ENCODE data around the gene THYN1. TPM values are rescaled to one million over a fixed set of nuclear protein-coding genes. Genes with fewer than 3 reads are reported as not detected.
"Not testable (repeated sequence)": the region's sequence is repeated elsewhere in the genome, so short reads cannot be mapped to it uniquely, and the experiment has no call there.

THYN1 gene
- total and polyA plus RNA-seq, 7 experiments from 2014 or later = 34.4 to 166 (median 62.7) TPM

GRCh38 chr11:134261626-134262488 is 8.7 kb upstream of the THYN1 start:
- Histone ChIP-seq H3K27ac (ENCODE audit: low read depth, low read length) (no peak overlapping the region), H3K4me3 (ENCODE audit: low read length) (no peak overlapping the region), H3K27me3 (ENCODE audit: control insufficient read depth in 2 of 2, insufficient read depth in 2 of 2, low read length in 2 of 2) (no peaks in the 10 kb centered on the region), H3K36me3 (ENCODE audit: control insufficient read depth in 2 of 3, insufficient read depth in 3 of 3, low read length in 3 of 3) (peaks cover 6 to 62% (median 6%) of the 10 kb centered on the region in 3 experiments), H3K4me1 (ENCODE audit: control insufficient read depth in 2 of 2, insufficient read depth in 2 of 2, low read length in 2 of 2) (no peaks in the 10 kb centered on the region), H3K9me3 (ENCODE audit: control insufficient read depth in 2 of 3, low read length in 3 of 3) (no peaks in the 10 kb centered on the region)
- DNase-seq (peak in 6 of 9 donors; percentile 37 to 49 (median 48)), ATAC-seq (peak; percentile 74)
- Mint-ChIP-seq H3K4me3 (no peak overlapping the region), H3K4me1 (peaks cover 0 to 32% (median 3%) of the 10 kb centered on the region in 7 donors), H3K9me3 (no peaks in the 10 kb centered on the region), H3K27me3 (no peaks in the 10 kb centered on the region), H3K27ac (peak overlapping the region in 1 of 9 donors; percentile 14), H3K36me3 (peaks cover 0 to 24% (median 10%) of the 10 kb centered on the region in 5 donors)
- ChIA-PET CTCF (interaction anchor here (0.6 to 1.6 kb wide), 6 partner anchors 10 to 55 kb away, joined by 3 to 4 read pairs (median 3); partner anchors contain the start of gene GLB1L3), POLR2A (interaction anchor here (0.7 to 1.7 kb wide), 4 partner anchors 8 to 35 kb away, joined by 3 to 6 read pairs (median 4); partner anchors contain the start of genes ACAD8, GLB1L3 and THYN1)
- intact Hi-C loops (cut with micrococcal nuclease) = loop anchor here (1.0 kb wide), 2 partner anchors 8 to 14 kb away; partner anchors contain the start of gene GLB1L3 (in 2 of the 2)

GRCh38 chr11:134260983-134261382 is 7.8 kb upstream of the THYN1 start:
- H3K9me3 Mint-ChIP-seq = no peaks in the 10 kb centered on the region
- H3K27me3 Mint-ChIP-seq = no peaks in the 10 kb centered on the region
- no peak overlapping the region for H3K4me3 Mint-ChIP-seq
- H3K9me3 ChIP-seq (ENCODE audit: control insufficient read depth in 2 of 3, low read length in 3 of 3) = no peaks in the 10 kb centered on the region
- H3K36me3 Mint-ChIP-seq = peaks cover 0 to 28% (median 9%) of the 10 kb centered on the region in 5 donors
- peaks cover 6 to 64% (median 6%) of the 10 kb centered on the region in 3 experiments for H3K36me3 ChIP-seq (ENCODE audit: control insufficient read depth in 2 of 3, insufficient read depth in 3 of 3, low read length in 3 of 3)
- no peaks in the 10 kb centered on the region for H3K4me1 ChIP-seq (ENCODE audit: control insufficient read depth in 2 of 2, insufficient read depth in 2 of 2, low read length in 2 of 2)
- ATAC-seq = no peak
- intact Hi-C loops (cut with micrococcal nuclease) = no loop called here
- POLR2A ChIA-PET = interaction anchor here (1.4 to 1.7 kb wide), 2 partner anchors 15 to 35 kb away, joined by 5 to 6 read pairs; partner anchors contain the start of gene GLB1L3
- CTCF ChIA-PET = interaction anchor here (1.5 kb wide), 1 partner anchor 26 kb away, joined by 3 read pairs; no protein-coding TSS in a partner anchor
- DNase-seq = no peak
- no peak overlapping the region for H3K4me3 ChIP-seq (ENCODE audit: low read length)
- no peak overlapping the region for H3K27ac Mint-ChIP-seq
- no peaks in the 10 kb centered on the region for H3K27me3 ChIP-seq (ENCODE audit: control insufficient read depth in 2 of 2, insufficient read depth in 2 of 2, low read length in 2 of 2)
- H3K27ac ChIP-seq (ENCODE audit: low read depth, low read length) = no peak overlapping the region
- peaks cover 0 to 27% (median 4%) of the 10 kb centered on the region in 7 donors for H3K4me1 Mint-ChIP-seq

GRCh38 chr11:134260503-134260902 is 7.4 kb upstream of the THYN1 start:
- Histone ChIP-seq H3K27me3 (ENCODE audit: control insufficient read depth in 2 of 2, insufficient read depth in 2 of 2, low read length in 2 of 2) (no peaks in the 10 kb centered on the region), H3K36me3 (ENCODE audit: control insufficient read depth in 2 of 3, insufficient read depth in 3 of 3, low read length in 3 of 3) (peaks cover 6 to 64% (median 6%) of the 10 kb centered on the region in 3 experiments), H3K4me1 (ENCODE audit: control insufficient read depth in 2 of 2, insufficient read depth in 2 of 2, low read length in 2 of 2) (no peaks in the 10 kb centered on the region), H3K4me3 (ENCODE audit: low read length) (no peak overlapping the region), H3K9me3 (ENCODE audit: control insufficient read depth in 2 of 3, low read length in 3 of 3) (no peaks in the 10 kb centered on the region), H3K27ac (ENCODE audit: low read depth, low read length) (no peak overlapping the region)
- ChIA-PET CTCF (no interaction called here), POLR2A (no interaction called here)
- peaks cover 0 to 32% (median 7%) of the 10 kb centered on the region in 7 donors for H3K4me1 Mint-ChIP-seq
- intact Hi-C loops (cut with micrococcal nuclease) = no loop called here
- no peak for ATAC-seq
- H3K27ac Mint-ChIP-seq = peak overlapping the region in 2 of 9 donors; percentile 44 to 65
- no peaks in the 10 kb centered on the region for H3K9me3 Mint-ChIP-seq
- peaks cover 0 to 28% (median 9%) of the 10 kb centered on the region in 5 donors for H3K36me3 Mint-ChIP-seq
- H3K4me3 Mint-ChIP-seq = no peak overlapping the region
- no peaks in the 10 kb centered on the region for H3K27me3 Mint-ChIP-seq
- no peak for DNase-seq

GRCh38 chr11:134258577-134258976 is 5.4 kb upstream of the THYN1 start:
- ChIA-PET CTCF (interaction anchor here (1.2 kb wide), 1 partner anchor 18 kb away, joined by 3 read pairs; the partner anchor contains the start of gene GLB1L3), POLR2A (no interaction called here)
- no peak for ATAC-seq

GRCh38 chr11:134257101-134257500 is 3.9 kb upstream of the THYN1 start:
- DNase-seq = no peak
- intact Hi-C loops (cut with micrococcal nuclease) = no loop called here
- Histone ChIP-seq H3K9me3 (ENCODE audit: control insufficient read depth in 2 of 3, low read length in 3 of 3) (no peaks in the 10 kb centered on the region), H3K27me3 (ENCODE audit: control insufficient read depth in 2 of 2, insufficient read depth in 2 of 2, low read length in 2 of 2) (no peaks in the 10 kb centered on the region), H3K4me3 (ENCODE audit: low read length) (no peak overlapping the region), H3K4me1 (ENCODE audit: control insufficient read depth in 2 of 2, insufficient read depth in 2 of 2, low read length in 2 of 2) (peaks cover 7 to 13% of the 10 kb centered on the region in 2 donors), H3K27ac (ENCODE audit: low read depth, low read length) (no peak overlapping the region), H3K36me3 (ENCODE audit: control insufficient read depth in 2 of 3, insufficient read depth in 3 of 3, low read length in 3 of 3) (peaks cover 4 to 52% (median 6%) of the 10 kb centered on the region in 3 experiments)
- ChIA-PET CTCF (interaction anchor here (1.1 kb wide), 1 partner anchor 103 kb away, joined by 3 read pairs; no protein-coding TSS in a partner anchor), POLR2A (interaction anchor here (1.5 kb wide), 1 partner anchor 33 kb away, joined by 4 read pairs; the partner anchor contains the start of genes NCAPD3 and VPS26B)
- no peak overlapping the region for H3K27ac Mint-ChIP-seq
- no peak overlapping the region for H3K4me3 Mint-ChIP-seq
- no peaks in the 10 kb centered on the region for H3K9me3 Mint-ChIP-seq
- H3K36me3 Mint-ChIP-seq = peaks cover 0 to 21% (median 9%) of the 10 kb centered on the region in 5 donors
- ATAC-seq = no peak
- H3K27me3 Mint-ChIP-seq = no peaks in the 10 kb centered on the region
- H3K4me1 Mint-ChIP-seq = peaks cover 17 to 40% (median 30%) of the 10 kb centered on the region in 7 donors

More at GRCh38 chr11:134258577-134258976, 5.4 kb upstream of the THYN1 start:
- peaks cover 6 to 64% (median 6%) of the 10 kb centered on the region in 3 experiments for H3K36me3 ChIP-seq (ENCODE audit: control insufficient read depth in 2 of 3, insufficient read depth in 3 of 3, low read length in 3 of 3)
- Mint-ChIP-seq H3K36me3 (peaks cover 0 to 26% (median 9%) of the 10 kb centered on the region in 5 donors), H3K9me3 (no peaks in the 10 kb centered on the region), H3K4me1 (peaks cover 11 to 36% (median 18%) of the 10 kb centered on the region in 7 donors), H3K27me3 (no peaks in the 10 kb centered on the region), H3K27ac (peak overlapping the region in 1 of 9 donors; percentile 10), H3K4me3 (no peak overlapping the region)
- no peak overlapping the region for H3K4me3 ChIP-seq (ENCODE audit: low read length)
- no peaks in the 10 kb centered on the region for H3K27me3 ChIP-seq (ENCODE audit: control insufficient read depth in 2 of 2, insufficient read depth in 2 of 2, low read length in 2 of 2)
- H3K27ac ChIP-seq (ENCODE audit: low read depth, low read length) = no peak overlapping the region
- no peaks in the 10 kb centered on the region for H3K9me3 ChIP-seq (ENCODE audit: control insufficient read depth in 2 of 3, low read length in 3 of 3)
- peaks cover 3 to 8% of the 10 kb centered on the region in 2 donors for H3K4me1 ChIP-seq (ENCODE audit: control insufficient read depth in 2 of 2, insufficient read depth in 2 of 2, low read length in 2 of 2)
- intact Hi-C loops (cut with micrococcal nuclease) = no loop called here
- no peak for DNase-seq

- ATAC-seq; H3K9me3 Mint-ChIP-seq; H3K4me3 ChIP-seq (ENCODE audit: low read length); H3K27ac ChIP-seq (ENCODE audit: low read depth, low read length); intact Hi-C loops (cut with micrococcal nuclease); DNase-seq; H3K27me3 ChIP-seq (ENCODE audit: control insufficient read depth in 2 of 2, insufficient read depth in 2 of 2, low read length in 2 of 2); H3K27me3 Mint-ChIP-seq; H3K9me3 ChIP-seq (ENCODE audit: control insufficient read depth in 2 of 3, low read length in 3 of 3): not testable (repeated sequence)
- Mint-ChIP-seq H3K27ac (peak overlapping the region in 2 of 9 donors; percentile 42 to 70), H3K4me3 (peak overlapping the region in 5 of 10 donors; percentile 47 to 80 (median 74)), H3K36me3 (peaks cover 0 to 25% (median 9%) of the 10 kb centered on the region in 5 donors), H3K4me1 (peaks cover 22 to 47% (median 40%) of the 10 kb centered on the region in 7 donors)
- Histone ChIP-seq H3K4me1 (ENCODE audit: control insufficient read depth in 2 of 2, insufficient read depth in 2 of 2, low read length in 2 of 2) (peaks cover 16 to 18% of the 10 kb centered on the region in 2 donors), H3K36me3 (ENCODE audit: control insufficient read depth in 2 of 3, insufficient read depth in 3 of 3, low read length in 3 of 3) (peaks cover 2 to 42% (median 6%) of the 10 kb centered on the region in 3 experiments)
- ChIA-PET POLR2A (interaction anchor here (0.9 to 8.5 kb wide), 4 partner anchors 10 to 29 kb away, joined by 3 to 111 read pairs (median 12); partner anchors contain the start of genes GLB1L3, NCAPD3 and VPS26B), CTCF (interaction anchor here (0.6 to 1.4 kb wide), 2 partner anchors 21 to 27 kb away, joined by 3 to 4 read pairs; partner anchors contain the start of gene GLB1L3)
These were observed 2.0 kb upstream of the THYN1 start for GRCh38 chr11:134255184-134255561.

Measured in naive thymus-derived CD4-positive, alpha-beta T cell (primary cell).